ENCODE data around the gene ERG28.

DNA sequence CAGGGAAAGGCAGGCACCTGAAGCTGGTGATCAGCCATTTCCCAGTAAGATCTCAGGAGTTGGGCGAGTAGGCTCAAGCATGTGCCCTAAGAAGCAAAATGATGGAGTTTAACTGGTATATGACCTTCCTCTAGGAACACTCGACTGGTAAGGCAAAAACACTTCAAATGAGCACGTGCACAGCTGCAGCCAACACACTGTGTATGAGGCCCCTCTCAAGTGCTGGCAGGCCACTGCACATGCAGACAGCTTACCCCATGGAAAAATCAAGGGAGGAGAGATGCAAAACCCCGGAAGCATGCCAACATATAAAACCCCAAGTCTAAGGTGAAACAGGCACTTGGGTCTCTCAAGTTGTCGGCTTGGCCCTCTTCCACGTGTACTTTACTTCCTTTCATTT lies 39.6 kb upstream of the ERG28 start:
- TF ChIP-seq, protein P1, sequence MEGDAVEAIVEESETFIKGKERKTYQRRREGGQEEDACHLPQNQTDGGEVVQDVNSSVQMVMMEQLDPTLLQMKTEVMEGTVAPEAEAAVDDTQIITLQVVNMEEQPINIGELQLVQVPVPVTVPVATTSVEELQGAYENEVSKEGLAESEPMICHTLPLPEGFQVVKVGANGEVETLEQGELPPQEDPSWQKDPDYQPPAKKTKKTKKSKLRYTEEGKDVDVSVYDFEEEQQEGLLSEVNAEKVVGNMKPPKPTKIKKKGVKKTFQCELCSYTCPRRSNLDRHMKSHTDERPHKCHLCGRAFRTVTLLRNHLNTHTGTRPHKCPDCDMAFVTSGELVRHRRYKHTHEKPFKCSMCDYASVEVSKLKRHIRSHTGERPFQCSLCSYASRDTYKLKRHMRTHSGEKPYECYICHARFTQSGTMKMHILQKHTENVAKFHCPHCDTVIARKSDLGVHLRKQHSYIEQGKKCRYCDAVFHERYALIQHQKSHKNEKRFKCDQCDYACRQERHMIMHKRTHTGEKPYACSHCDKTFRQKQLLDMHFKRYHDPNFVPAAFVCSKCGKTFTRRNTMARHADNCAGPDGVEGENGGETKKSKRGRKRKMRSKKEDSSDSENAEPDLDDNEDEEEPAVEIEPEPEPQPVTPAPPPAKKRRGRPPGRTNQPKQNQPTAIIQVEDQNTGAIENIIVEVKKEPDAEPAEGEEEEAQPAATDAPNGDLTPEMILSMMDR (IDR thresholded peaks at IDR 0.05) = no peak
- no peak for TF ChIP-seq POLR2A (IDR thresholded peaks at IDR 0.05)
- no peak for TF ChIP-seq POLR2AphosphoS5 (IDR thresholded peaks at IDR 0.05)
- TF ChIP-seq EP300 (IDR thresholded peaks at IDR 0.05) = no peak
